WI38 (cell line): ENCODE data around the gene SCN1B.

Source experiments
- H3K4me3 ChIP-seq: 2 replicates; pipeline ENCODE4 v1.5.1; 2011; ENCODE audit warnings: low read depth, mild to moderate bottlenecking, control low read depth, low read length
- CTCF ChIP-seq: IDR thresholded peaks from 2 replicates; pipeline ENCODE4 v1.5.1; 2012; ENCODE audit warnings: low read depth, mild to moderate bottlenecking, control low read depth, low read length

Gene SCN1B

GRCh38 chr19:35030257-35031071 lies at the start of gene SCN1B:
TSS of gene SCN1B (plus strand) at chr19:35030470. CDS start at chr19:35030821, 351 bp downstream.
- H3K4me3 ChIP-seq = peak within 1 kb of the TSS; percentile 60
- TF ChIP-seq CTCF = no peak

DNA sequence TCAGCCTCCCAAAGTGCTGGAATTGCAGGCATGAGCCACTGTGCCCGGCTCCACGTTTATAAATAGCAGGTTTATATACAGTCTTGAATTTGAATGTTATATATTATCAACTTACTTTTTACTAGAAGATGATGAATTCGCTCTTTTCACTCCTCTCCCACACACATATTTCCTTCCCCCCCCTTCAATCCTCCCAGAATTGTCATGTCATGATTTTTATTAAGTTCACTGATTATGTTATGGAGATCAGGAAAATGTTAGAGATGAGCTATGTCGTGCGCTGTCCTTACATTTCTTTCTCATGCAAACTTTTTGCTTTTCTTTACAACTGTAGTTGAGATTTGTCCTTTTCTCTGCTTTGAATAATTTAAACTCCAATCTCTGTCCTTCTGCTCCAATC lies 48.0 kb upstream of the SCN1B start:
- no peak overlapping the region for H3K4me3 ChIP-seq
- TF ChIP-seq CTCF = no peak

DNA sequence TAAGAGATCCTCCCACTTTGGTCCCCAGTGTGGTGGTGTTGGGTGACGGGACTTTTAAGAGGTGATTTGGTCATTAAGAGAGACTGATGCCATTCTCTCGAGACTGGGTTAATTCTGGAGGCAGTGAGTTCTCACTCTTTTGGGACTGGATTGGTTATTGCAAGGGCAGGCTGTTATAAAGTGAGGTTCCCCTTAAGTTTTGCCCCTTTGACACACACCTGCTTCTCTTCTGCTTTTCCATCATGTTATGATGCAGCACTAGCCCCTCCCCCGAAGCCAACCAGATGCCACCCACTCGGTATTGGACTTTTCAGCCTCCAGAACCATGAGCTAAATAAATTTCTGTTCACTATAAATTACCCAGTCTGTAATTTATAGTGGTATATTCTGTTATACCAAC lies 46.5 kb upstream of the SCN1B start:
- H3K4me3 ChIP-seq = no peak overlapping the region
- no peak for TF ChIP-seq CTCF

DNA sequence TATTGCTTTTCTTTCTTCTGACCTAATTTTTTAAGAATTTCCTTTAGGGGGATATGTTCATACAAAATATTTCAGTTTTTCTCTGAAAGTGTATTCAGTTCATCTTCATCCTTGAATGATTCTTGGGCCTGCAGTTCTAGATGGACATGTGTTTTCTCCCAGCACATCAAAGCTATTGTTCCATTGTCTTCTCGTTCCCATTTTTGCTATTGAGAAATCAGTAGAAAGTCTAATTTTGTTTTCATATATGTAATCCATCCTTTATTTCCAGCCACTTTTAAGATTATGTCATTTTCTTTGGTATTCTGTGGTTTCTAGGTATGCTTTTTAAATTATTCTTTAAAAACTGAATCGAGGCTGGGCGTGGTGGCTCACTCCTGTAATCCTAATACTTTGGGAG lies 46.0 kb upstream of the SCN1B start:
- TF ChIP-seq CTCF = no peak
- H3K4me3 ChIP-seq = no peak overlapping the region

GRCh38 chr19:34985249-34986022 lies 44.8 kb upstream of the SCN1B start:
- no peak overlapping the region for H3K4me3 ChIP-seq
- no peak for TF ChIP-seq CTCF

DNA sequence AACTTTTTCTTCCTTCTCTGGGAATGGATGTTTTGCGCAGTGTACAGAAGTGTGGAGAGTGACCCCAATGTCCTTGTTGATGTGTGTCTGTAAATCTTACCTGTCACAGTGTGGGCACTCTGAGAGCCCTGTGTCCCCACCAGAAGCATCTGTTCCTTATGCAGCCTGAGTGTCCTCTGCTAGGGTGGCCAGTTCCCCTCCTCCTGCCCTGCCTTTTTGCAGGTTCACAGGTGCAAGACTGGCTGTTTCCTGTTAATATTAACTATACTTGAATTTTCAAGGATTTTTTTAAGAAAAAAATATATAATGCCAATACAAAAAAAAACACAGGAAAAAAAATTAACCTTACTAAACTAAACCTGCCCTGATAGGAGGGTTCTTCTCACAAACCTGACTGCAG lies 42.2 kb upstream of the SCN1B start:
- H3K4me3 ChIP-seq = no peak overlapping the region
- no peak for TF ChIP-seq CTCF

GRCh38 chr19:34989298-34989697 lies 41.0 kb upstream of the SCN1B start:
- TF ChIP-seq CTCF = no peak
- H3K4me3 ChIP-seq = no peak overlapping the region
